ENCODE results near the gene ZNF683.

The ZNF683 gene

DNA sequence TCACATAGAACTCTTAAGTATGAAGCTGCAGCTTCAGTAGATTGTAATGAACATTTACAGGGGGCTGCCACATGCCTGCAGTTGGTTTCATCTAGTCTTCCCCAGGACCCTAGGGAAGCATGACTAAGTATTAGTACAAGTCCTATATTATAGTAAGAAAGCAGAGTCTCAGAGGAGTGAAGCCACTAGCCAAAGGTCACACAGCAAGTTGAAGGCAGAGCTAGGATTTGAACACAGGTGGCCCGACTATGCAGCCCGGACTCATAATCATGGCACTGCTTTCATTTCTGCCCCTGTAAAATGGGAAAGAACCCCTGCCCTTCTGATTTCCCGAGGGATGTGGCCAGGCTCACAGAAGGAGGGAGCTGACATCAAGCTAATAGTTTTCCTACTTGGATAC, 10.2 kb downstream of the ZNF683 start:
- no peak for ATAC-seq (replicated peaks; ENCODE audit: extremely low read depth, poor library complexity, severe bottlenecking)
- H3K4me3 Mint-ChIP-seq, result no peak overlapping the region

DNA sequence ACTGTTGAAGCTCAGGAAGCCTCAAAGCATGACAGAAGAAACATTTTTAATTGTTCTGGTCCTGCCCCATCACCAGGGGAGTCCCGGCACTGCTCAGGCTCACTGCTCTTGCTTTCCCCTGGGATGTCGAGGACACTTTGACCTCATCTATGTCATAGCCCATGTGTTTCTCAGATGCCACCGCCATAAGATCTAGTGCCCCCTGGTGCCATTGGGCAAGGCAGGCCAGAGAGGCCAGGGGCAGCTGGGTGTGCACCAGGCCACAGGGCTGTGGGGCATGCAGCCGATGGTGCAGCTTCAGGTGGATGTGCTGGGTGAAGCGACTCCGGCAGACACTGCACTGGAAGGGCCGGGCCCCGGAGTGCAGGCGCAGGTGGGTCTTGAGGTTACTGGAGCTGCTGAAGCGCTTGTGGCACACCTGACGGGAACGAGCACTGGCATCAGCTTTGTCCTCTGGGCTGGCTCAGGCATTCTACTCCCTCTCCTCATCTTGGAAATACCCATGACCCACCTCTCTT, 10.9 kb downstream of the ZNF683 start:
- Mint-ChIP-seq H3K27me3 (peaks cover 61% of the 10 kb centered on the region), H3K9me3 (no peaks in the 10 kb centered on the region), H3K4me3 (no peak overlapping the region), H3K36me3 (ENCODE audit: insufficient read depth) (peaks cover 9% of the 10 kb centered on the region), H3K4me1 (peaks cover 46% of the 10 kb centered on the region), H3K27ac (ENCODE audit: low read depth) (no peak overlapping the region)
- DNase-seq (ENCODE audit: low spot score in 2 of 2) (no peak), ATAC-seq (replicated peaks; ENCODE audit: extremely low read depth, poor library complexity, severe bottlenecking) (no peak)

More for the DNA sequence above, 10.2 kb downstream of the ZNF683 start:
- H3K4me1 Mint-ChIP-seq, result peaks cover 46% of the 10 kb centered on the region
- no peak for DNase-seq (ENCODE audit: low spot score in 2 of 2)
- H3K9me3 Mint-ChIP-seq, result no peaks in the 10 kb centered on the region
- H3K27ac Mint-ChIP-seq (ENCODE audit: low read depth), result no peak overlapping the region
- H3K36me3 Mint-ChIP-seq (ENCODE audit: insufficient read depth), result peaks cover 9% of the 10 kb centered on the region
- H3K27me3 Mint-ChIP-seq, result peaks cover 61% of the 10 kb centered on the region

DNA sequence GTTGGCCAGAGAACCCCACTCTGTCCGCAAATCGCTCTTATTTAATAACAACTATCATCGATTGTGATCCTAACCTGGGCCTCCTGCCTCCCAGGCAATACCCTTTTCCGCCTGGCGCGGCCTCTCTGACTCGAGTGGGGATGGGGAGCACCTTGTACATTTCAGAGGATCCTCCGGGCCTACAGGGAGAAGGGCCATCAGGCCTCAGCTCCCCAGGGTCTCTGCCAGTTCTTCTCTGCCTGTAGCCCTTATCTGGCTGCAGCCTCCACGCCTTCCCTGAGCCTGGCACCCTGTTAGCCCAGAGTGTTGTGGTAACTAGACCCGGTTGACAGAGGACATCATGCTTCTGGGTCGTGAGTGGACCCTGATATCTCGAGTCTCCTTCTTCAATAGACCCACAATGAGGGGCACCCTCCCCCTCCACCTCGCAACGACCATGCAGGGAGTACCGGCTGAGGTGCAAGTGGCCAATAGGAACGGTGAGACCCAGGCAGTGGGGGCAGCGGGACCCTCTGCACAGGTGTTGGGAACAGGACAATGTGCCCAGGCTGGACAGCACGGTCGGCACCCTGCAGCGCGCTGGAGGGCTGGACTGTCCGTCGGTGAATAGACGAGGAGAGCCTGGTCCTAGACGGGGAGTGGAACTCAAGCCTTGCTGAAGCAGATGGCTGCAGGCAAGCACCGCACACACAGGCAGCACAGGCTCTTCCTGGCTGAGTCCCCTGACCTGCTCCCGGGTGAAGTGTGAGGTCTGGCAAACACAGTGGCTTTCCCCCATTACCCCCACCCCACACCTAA, 11.5 kb downstream of the ZNF683 start:
- Mint-ChIP-seq H3K27me3 (peaks cover 61% of the 10 kb centered on the region), H3K9me3 (no peaks in the 10 kb centered on the region), H3K27ac (ENCODE audit: low read depth) (no peak overlapping the region), H3K36me3 (ENCODE audit: insufficient read depth) (peaks cover 9% of the 10 kb centered on the region), H3K4me1 (peaks cover 46% of the 10 kb centered on the region), H3K4me3 (peak overlapping the region; percentile 69)
- DNase-seq (ENCODE audit: low spot score in 2 of 2), result no peak
- ATAC-seq (replicated peaks; ENCODE audit: extremely low read depth, poor library complexity, severe bottlenecking), result no peak

DNA sequence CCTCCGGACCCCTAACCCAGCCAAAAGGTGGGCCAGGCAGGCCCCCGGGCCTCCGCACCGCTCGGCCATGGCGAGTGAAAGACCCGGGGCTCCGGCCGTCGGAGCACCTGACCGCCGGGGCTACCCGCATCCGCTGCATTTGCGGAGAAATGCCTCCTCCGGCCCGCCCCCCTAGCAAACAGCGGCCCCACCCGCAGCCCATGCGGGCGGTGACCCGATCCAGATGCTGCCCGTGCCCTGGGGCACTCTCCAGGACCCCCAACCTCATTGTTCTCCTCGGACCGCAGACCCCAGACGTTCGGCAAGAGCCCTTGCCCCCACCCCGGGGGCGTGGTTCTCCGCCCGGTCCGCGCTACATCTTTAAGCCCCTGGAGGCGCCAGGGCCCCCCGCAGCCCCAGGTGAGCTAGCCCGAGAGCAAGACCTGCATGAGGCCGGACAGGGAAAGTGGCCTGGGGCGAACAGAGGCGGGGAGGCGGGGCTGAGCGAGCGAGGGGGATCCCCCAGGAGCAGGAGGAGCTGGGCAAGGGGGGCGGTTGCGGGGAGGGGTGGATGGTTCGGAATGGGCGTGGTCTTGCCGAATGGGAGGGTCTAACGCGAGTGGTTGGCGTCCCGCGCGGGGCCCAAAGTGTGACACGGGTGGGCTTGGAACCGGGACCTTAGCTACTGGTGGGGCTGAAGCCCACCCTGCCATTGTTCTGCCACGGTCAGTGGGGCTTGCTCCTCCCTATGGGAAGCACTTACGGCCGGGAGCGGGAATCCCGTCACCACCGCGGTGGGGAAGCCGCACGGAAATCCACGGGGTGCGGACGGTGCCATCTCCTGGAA, 12.4 kb downstream of the ZNF683 start:
- H3K27me3 Mint-ChIP-seq, result peaks cover 61% of the 10 kb centered on the region
- DNase-seq (ENCODE audit: low spot score in 2 of 2), result no peak
- H3K27ac Mint-ChIP-seq (ENCODE audit: low read depth), result peak overlapping the region; percentile 52
- H3K4me1 Mint-ChIP-seq, result peaks cover 51% of the 10 kb centered on the region
- ATAC-seq (replicated peaks; ENCODE audit: extremely low read depth, poor library complexity, severe bottlenecking), result no peak
- H3K36me3 Mint-ChIP-seq (ENCODE audit: insufficient read depth), result peaks cover 9% of the 10 kb centered on the region
- peak overlapping the region; percentile 69 for H3K4me3 Mint-ChIP-seq
- no peaks in the 10 kb centered on the region for H3K9me3 Mint-ChIP-seq

DNA sequence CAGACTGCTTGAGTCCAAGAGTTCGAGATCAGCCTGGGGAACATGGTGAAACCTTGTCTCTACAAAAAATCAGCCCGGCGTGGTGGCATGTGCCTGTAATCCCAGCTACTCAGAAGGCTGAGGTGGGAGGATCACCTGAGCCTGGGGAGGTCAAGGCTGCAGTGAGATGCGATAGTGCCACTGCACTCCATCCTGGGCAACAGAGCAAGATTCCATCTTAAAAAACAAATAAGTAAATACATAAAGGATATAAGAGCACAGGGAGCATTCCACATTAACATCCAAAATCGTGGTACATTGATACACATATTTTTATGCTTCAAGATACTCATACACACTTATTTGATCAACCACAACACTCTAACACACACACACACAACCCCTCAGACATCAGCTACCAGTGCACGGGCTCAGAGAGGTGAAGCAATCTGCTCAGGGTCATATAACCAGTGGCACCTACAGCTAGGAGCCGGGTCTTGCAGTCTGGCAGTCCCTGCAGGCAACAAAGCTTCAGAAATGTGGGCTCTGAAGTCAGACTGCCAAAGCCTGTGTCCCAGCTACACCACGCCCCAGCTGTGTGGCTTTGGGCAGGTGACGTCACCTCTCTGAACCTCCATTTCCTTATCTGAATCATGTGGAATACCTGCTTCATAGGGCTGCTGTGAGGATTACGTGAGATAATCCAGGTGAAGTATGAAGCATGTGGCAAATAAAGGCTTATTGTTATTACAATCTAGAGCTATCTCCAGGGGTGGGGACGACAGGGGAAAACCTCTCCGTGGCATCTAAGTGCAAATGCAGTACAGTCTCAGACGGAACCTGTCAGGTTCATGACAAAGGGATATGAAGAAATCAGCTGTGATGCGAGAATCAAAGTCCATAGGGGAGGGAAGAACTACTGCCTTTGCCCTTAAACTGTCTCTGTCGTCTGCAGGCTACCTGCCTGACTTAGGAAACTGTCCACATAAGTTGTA, 13.9 kb downstream of the ZNF683 start:
- Mint-ChIP-seq H3K9me3 (no peaks in the 10 kb centered on the region), H3K27ac (ENCODE audit: low read depth) (peak overlapping the region; percentile 52), H3K4me3 (peak overlapping the region; percentile 69), H3K4me1 (peaks cover 44% of the 10 kb centered on the region), H3K36me3 (ENCODE audit: insufficient read depth) (peaks cover 9% of the 10 kb centered on the region), H3K27me3 (peaks cover 51% of the 10 kb centered on the region)
- DNase-seq (ENCODE audit: low spot score in 2 of 2) (peak; percentile 42 to 58), ATAC-seq (replicated peaks; ENCODE audit: extremely low read depth, poor library complexity, severe bottlenecking) (peak; percentile 85)

DNA sequence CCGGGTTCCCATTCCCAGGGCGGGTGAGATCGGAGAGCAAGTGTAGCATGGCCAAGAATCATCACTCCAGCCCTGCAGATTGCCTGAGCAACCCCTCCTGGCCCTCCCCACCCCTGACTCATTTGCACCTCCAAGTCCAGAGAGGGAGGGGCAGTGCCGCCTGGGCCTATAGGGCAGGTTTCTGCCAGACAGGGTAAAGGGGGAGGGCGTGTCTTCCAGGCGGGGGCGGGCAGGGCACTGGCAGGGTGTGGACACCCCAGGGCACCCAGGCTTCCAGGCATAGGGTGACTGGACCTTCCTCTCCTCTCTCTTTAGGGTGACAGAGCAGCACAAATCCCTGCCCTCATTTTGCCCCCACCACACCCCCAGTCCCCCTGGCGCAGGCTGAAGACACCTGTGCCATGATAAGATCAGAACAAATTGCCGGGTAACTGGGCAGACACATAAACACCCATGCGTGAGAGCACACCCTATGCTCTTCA, 15.4 kb downstream of the ZNF683 start:
- peaks cover 37% of the 10 kb centered on the region for H3K4me1 Mint-ChIP-seq
- no peak for DNase-seq (ENCODE audit: low spot score in 2 of 2)
- H3K9me3 Mint-ChIP-seq, result no peaks in the 10 kb centered on the region
- H3K27me3 Mint-ChIP-seq, result peaks cover 36% of the 10 kb centered on the region
- H3K4me3 Mint-ChIP-seq, result no peak overlapping the region
- H3K36me3 Mint-ChIP-seq (ENCODE audit: insufficient read depth), result peaks cover 11% of the 10 kb centered on the region
- no peak for ATAC-seq (replicated peaks; ENCODE audit: extremely low read depth, poor library complexity, severe bottlenecking)
- H3K27ac Mint-ChIP-seq (ENCODE audit: low read depth), result no peak overlapping the region

DNA sequence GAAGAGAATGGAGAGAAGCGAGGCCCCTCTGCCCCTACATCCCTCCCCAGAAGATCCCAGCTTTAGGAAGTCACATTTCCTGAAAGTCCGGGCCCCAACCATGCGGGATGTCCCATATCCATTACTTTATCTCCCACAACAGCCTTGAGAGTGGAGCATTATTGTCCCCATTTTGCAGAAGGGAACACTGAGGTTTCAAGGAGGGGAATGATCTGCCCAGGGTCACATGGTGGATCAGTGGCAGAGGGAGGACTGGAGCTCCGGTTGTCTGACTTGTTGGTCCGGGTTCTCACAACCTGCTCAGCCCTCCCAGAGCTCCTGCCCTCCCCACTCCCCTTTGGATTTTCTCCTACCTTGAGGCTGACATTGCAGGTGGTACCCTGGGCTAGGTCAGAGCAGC, 16.4 kb downstream of the ZNF683 start:
- Mint-ChIP-seq H3K27me3 (peaks cover 26% of the 10 kb centered on the region), H3K4me3 (no peak overlapping the region), H3K4me1 (peaks cover 34% of the 10 kb centered on the region), H3K36me3 (ENCODE audit: insufficient read depth) (peaks cover 13% of the 10 kb centered on the region), H3K9me3 (no peaks in the 10 kb centered on the region), H3K27ac (ENCODE audit: low read depth) (peak overlapping the region; percentile 62)
- no peak for DNase-seq (ENCODE audit: low spot score in 2 of 2)
- no peak for ATAC-seq (replicated peaks; ENCODE audit: extremely low read depth, poor library complexity, severe bottlenecking)

DNA sequence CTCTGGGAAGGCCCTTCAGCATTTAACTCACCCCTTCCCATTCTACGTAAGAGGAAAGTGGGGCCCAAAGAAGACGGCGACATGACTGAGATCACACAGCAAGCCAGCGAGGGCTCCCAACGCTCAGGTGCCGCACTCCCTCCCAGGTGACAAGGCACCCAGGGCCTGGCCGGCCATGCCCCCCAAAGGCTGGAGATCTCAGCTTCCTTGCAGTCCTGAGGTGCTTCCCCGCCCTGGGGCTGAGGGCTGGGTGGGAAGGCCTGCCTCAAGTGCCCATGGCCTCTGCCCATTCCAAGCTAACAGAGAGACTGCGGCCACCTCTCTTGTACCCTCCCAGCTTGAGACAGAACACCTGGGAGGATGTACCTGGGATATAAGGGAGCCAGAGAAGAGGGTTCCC, 17.6 kb downstream of the ZNF683 start:
- Mint-ChIP-seq H3K4me1 (peaks cover 25% of the 10 kb centered on the region), H3K4me3 (no peak overlapping the region), H3K36me3 (ENCODE audit: insufficient read depth) (peaks cover 5% of the 10 kb centered on the region), H3K27ac (ENCODE audit: low read depth) (no peak overlapping the region), H3K9me3 (no peaks in the 10 kb centered on the region), H3K27me3 (peaks cover 14% of the 10 kb centered on the region)
- ATAC-seq (replicated peaks; ENCODE audit: extremely low read depth, poor library complexity, severe bottlenecking), result no peak
- DNase-seq (ENCODE audit: low spot score in 2 of 2), result no peak

DNA sequence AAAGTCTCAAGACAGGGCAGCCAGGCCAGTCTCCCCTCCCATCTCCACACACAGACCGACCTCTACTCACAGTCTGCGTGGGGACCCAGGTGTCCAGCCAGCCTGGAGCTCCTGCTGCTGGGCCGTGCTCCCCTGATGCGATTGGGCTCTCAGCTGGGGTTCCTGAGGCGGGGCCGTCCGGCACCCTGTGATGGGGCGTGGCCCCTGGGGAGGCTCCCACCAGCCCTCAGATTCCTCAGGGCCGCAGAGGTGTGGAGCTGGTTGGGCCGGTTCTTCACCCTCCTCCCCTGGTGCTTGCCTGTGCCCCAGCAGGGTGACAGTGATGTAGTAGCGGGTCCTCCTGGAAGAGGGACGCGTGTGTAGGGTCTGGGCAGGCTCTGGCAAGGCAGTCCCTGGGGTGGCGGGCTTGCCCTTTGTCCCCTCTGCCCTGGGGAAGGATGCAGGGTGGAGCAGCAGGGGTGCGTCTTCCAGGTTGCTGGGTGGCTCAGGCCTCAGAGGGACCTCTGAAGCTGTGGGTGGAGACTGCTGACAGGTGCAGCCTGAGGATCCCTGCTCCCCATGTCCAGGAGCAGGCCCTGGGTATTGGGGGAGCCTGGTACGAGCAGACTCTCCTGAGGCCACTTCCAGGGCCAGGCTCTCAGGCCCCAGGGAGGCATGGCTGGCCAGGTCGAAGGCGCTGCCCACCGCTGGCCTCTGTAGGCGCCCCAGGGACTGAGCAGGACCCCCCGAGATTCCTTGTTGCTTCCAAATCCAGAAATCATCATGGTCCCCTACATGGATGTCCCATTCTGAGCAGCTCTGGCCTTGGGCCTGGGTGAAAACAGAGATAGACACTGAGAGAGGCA, 18.4 kb downstream of the ZNF683 start, which contains the start of gene CRYBG2:
CRYBG2 (minus strand) TSS at position 155 of the 845 bp plus-strand sequence. CDS start 7,473 bp downstream, outside the sequence.
- H3K27ac Mint-ChIP-seq (ENCODE audit: low read depth), result no peak within 1 kb of the TSS
- peaks cover 7% of the 10 kb centered on the region for H3K27me3 Mint-ChIP-seq
- H3K4me1 Mint-ChIP-seq, result peaks cover 17% of the 10 kb centered on the region
- no peaks in the 10 kb centered on the region for H3K9me3 Mint-ChIP-seq
- ATAC-seq (replicated peaks; ENCODE audit: extremely low read depth, poor library complexity, severe bottlenecking) (no peak), DNase-seq (ENCODE audit: low spot score in 2 of 2) (no peak)
- H3K4me3 Mint-ChIP-seq, result no peak within 1 kb of the TSS
- peaks cover 5% of the 10 kb centered on the region for H3K36me3 Mint-ChIP-seq (ENCODE audit: insufficient read depth)

DNA sequence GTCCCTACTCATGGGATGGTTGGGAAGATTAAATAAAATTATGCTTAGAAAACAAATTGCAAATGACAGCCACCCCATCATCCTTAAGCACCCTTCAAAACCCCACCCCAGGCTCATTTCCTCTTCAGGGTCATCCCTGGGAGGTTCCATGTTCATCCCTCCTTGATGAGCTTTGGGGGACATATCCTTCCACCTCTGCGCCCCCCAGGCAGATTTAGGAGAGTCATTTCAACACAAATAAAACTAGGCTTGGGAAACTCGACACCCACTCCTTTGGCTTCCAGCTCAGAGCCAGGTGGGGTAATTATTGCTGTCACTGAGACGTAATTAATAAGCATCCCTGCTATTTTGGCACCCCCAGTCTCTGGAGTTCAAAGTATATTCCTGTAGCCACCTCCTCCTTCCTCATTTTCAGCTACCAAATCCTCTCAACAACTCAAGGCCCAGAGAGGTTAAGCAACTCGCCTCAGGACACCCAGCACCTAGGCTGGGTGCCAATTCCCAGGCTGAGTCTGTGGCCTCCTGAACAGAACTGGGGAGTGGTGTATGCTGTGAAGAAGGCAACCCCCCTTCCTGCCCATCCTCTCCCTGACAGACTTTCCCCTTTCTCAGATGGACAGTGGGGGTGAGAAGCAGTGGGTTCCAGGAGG, 19.2 kb downstream of the ZNF683 start:
- Mint-ChIP-seq H3K27ac (ENCODE audit: low read depth) (no peak overlapping the region), H3K36me3 (ENCODE audit: insufficient read depth) (peaks cover 4% of the 10 kb centered on the region), H3K4me3 (no peak overlapping the region), H3K9me3 (no peaks in the 10 kb centered on the region), H3K4me1 (peaks cover 9% of the 10 kb centered on the region), H3K27me3 (no peaks in the 10 kb centered on the region)
- no peak for DNase-seq (ENCODE audit: low spot score in 2 of 2)
- ATAC-seq (replicated peaks; ENCODE audit: extremely low read depth, poor library complexity, severe bottlenecking), result no peak

DNA sequence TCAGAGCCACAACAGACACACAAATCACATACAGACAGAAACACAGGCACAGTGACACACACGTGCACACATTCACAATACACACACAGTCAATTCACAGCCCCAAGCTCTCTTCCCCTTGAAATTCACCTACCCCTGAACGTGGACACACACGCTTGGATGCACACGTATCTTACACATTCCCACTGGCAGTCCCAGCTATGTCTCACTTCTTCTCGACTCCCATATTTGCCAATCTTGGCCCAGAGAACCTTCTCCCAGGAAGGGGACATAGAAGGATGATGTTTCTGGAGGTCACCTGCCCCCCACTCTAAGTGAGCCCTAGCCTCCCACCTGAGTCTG, 20.2 kb downstream of the ZNF683 start:
- Mint-ChIP-seq H3K4me1 (peaks cover 8% of the 10 kb centered on the region), H3K4me3 (no peak overlapping the region), H3K27ac (ENCODE audit: low read depth) (no peak overlapping the region), H3K27me3 (no peaks in the 10 kb centered on the region), H3K36me3 (ENCODE audit: insufficient read depth) (peaks cover 4% of the 10 kb centered on the region), H3K9me3 (no peaks in the 10 kb centered on the region)
- no peak for ATAC-seq (replicated peaks; ENCODE audit: extremely low read depth, poor library complexity, severe bottlenecking)
- DNase-seq (ENCODE audit: low spot score in 2 of 2), result no peak

Measured in central memory CD8-positive, alpha-beta T cell (primary cell).